Activated CD4-positive, alpha-beta memory T cell treated with anti-CD3 and anti-CD28 coated beads, Interleukin-2, amount 10 ng/mL, durations not matched to agents 7 days and 5 days (primary cell): Measurements from ENCODE around the gene F2R. TPM values are rescaled to one million over a fixed set of nuclear protein-coding genes. Genes with fewer than 3 reads are reported as not detected.

Experiments
- CTCF ChIA-PET: fragments of 350-600 bp; sonication (Branson Sonifier 250); formaldehyde crosslinking; loops from one replicate; lab custom pipeline; 2021; ENCODE audit warnings: antibody characterized with exemption, inconsistent platforms; lab: Charles Lee
- POLR2A ChIA-PET: fragments of 350-600 bp; sonication (Branson Sonifier 250); formaldehyde crosslinking; loops from one replicate; lab custom pipeline; 2021; ENCODE audit warnings: antibody characterized with exemption; lab: Charles Lee
- DNase-seq: peaks from one replicate; pipeline ENCODE4 v3.0.0-alpha.2; 2020
- H3K27ac Mint-ChIP-seq: one replicate; pipeline ENCODE4 v1.8.0; 2021; ENCODE audit warnings: mild to moderate bottlenecking, mixed read lengths
- H3K27me3 Mint-ChIP-seq: one replicate; pipeline ENCODE4 v1.8.0; 2021; ENCODE audit warnings: mixed read lengths
- H3K36me3 Mint-ChIP-seq: one replicate; pipeline ENCODE4 v1.8.0; 2021; ENCODE audit warnings: low read depth, mixed read lengths
- H3K4me1 Mint-ChIP-seq: one replicate; pipeline ENCODE4 v1.8.0; 2021; ENCODE audit warnings: mixed read lengths
- H3K4me3 Mint-ChIP-seq: one replicate; pipeline ENCODE4 v1.8.0; 2021; ENCODE audit warnings: mild to moderate bottlenecking, mixed read lengths
- H3K9me3 Mint-ChIP-seq: one replicate; pipeline ENCODE4 v1.8.0; 2021; ENCODE audit warnings: mixed read lengths
- total RNA-seq, 2 experiments: library from RNA; stranded (reverse); gene quantifications; one replicate each; pipeline ENCODE4 v1.2.3, GENCODE V29; 2021

F2R gene
- total RNA-seq, 2 experiments from 2014 or later, result 35.0 to 36.6 TPM

- no peak for DNase-seq
- Mint-ChIP-seq H3K27ac (peak overlapping the region; percentile 31), H3K9me3 (no peaks in the 10 kb centered on the region), H3K4me3 (no peak overlapping the region), H3K27me3 (no peaks in the 10 kb centered on the region), H3K36me3 (peaks cover 68% of the 10 kb centered on the region), H3K4me1 (peaks cover 28% of the 10 kb centered on the region)
- ChIA-PET POLR2A (interaction anchor here (1.0 kb wide), 1 partner anchor 18 kb away, joined by 3 read pairs; no protein-coding TSS in a partner anchor), CTCF (interaction anchor here (3.2 kb wide), 1 partner anchor 82 kb away, joined by 12 read pairs; no protein-coding TSS in a partner anchor)
Observed at GRCh38 chr5:76692651-76693050, 23.3 kb upstream of the F2R start.

GRCh38 chr5:76693141-76693540 lies 22.8 kb upstream of the F2R start:
- Mint-ChIP-seq H3K9me3 (no peaks in the 10 kb centered on the region), H3K4me3 (no peak overlapping the region), H3K4me1 (peaks cover 28% of the 10 kb centered on the region), H3K27ac (no peak overlapping the region), H3K27me3 (no peaks in the 10 kb centered on the region), H3K36me3 (peaks cover 68% of the 10 kb centered on the region)
- no peak for DNase-seq
- ChIA-PET CTCF (interaction anchor here (3.2 kb wide), 1 partner anchor 81 kb away, joined by 12 read pairs; no protein-coding TSS in a partner anchor), POLR2A (no interaction called here)

- Mint-ChIP-seq H3K36me3 (peaks cover 68% of the 10 kb centered on the region), H3K4me1 (peaks cover 32% of the 10 kb centered on the region), H3K27ac (no peak overlapping the region), H3K9me3 (no peaks in the 10 kb centered on the region), H3K27me3 (no peaks in the 10 kb centered on the region), H3K4me3 (no peak overlapping the region)
- CTCF ChIA-PET, result no interaction called here
- no peak for DNase-seq
- POLR2A ChIA-PET, result no interaction called here
Observed at GRCh38 chr5:76694317-76694716, 21.6 kb upstream of the F2R start.

GRCh38 chr5:76695346-76695745 lies 20.6 kb upstream of the F2R start:
- POLR2A ChIA-PET, result no interaction called here
- Mint-ChIP-seq H3K36me3 (peaks cover 63% of the 10 kb centered on the region), H3K9me3 (no peaks in the 10 kb centered on the region), H3K4me3 (no peak overlapping the region), H3K4me1 (peaks cover 33% of the 10 kb centered on the region), H3K27me3 (no peaks in the 10 kb centered on the region), H3K27ac (no peak overlapping the region)
- CTCF ChIA-PET, result no interaction called here
- DNase-seq, result no peak

GRCh38 chr5:76696251-76696650 lies 19.7 kb upstream of the F2R start:
- ChIA-PET CTCF (no interaction called here), POLR2A (no interaction called here)
- Mint-ChIP-seq H3K27me3 (no peaks in the 10 kb centered on the region), H3K9me3 (no peaks in the 10 kb centered on the region), H3K36me3 (peaks cover 66% of the 10 kb centered on the region), H3K4me3 (no peak overlapping the region), H3K27ac (no peak overlapping the region), H3K4me1 (peaks cover 30% of the 10 kb centered on the region)
- no peak for DNase-seq

- H3K36me3 Mint-ChIP-seq, result peaks cover 67% of the 10 kb centered on the region
- H3K27ac Mint-ChIP-seq, result no peak overlapping the region
- no peaks in the 10 kb centered on the region for H3K9me3 Mint-ChIP-seq
- no peak overlapping the region for H3K4me3 Mint-ChIP-seq
- DNase-seq, result no peak
- H3K4me1 Mint-ChIP-seq, result peaks cover 16% of the 10 kb centered on the region
- ChIA-PET CTCF (no interaction called here), POLR2A (interaction anchor here (1.2 kb wide), 1 partner anchor 14 kb away, joined by 3 read pairs; no protein-coding TSS in a partner anchor)
- no peaks in the 10 kb centered on the region for H3K27me3 Mint-ChIP-seq
Observed at GRCh38 chr5:76697670-76698069, 18.3 kb upstream of the F2R start.

GRCh38 chr5:76700571-76700970 lies 15.4 kb upstream of the F2R start:
- POLR2A ChIA-PET, result no interaction called here
- no peak overlapping the region for H3K27ac Mint-ChIP-seq

GRCh38 chr5:76701298-76701697 lies 14.6 kb upstream of the F2R start:
- H3K36me3 Mint-ChIP-seq, result peaks cover 64% of the 10 kb centered on the region
- DNase-seq, result no peak
- H3K27ac Mint-ChIP-seq, result no peak overlapping the region
- no peaks in the 10 kb centered on the region for H3K9me3 Mint-ChIP-seq
- H3K4me1 Mint-ChIP-seq, result peaks cover 16% of the 10 kb centered on the region
- H3K27me3 Mint-ChIP-seq, result no peaks in the 10 kb centered on the region
- ChIA-PET CTCF (no interaction called here), POLR2A (no interaction called here)
- no peak overlapping the region for H3K4me3 Mint-ChIP-seq

More at GRCh38 chr5:76700571-76700970, 15.4 kb upstream of the F2R start:
- Mint-ChIP-seq H3K9me3 (no peaks in the 10 kb centered on the region), H3K27me3 (no peaks in the 10 kb centered on the region), H3K4me1 (peaks cover 15% of the 10 kb centered on the region), H3K4me3 (no peak overlapping the region), H3K36me3 (peaks cover 65% of the 10 kb centered on the region)
- CTCF ChIA-PET, result interaction anchor here (0.6 to 1.0 kb wide), 2 partner anchors 74 to 76 kb away, joined by 3 to 4 read pairs; no protein-coding TSS in a partner anchor
- no peak for DNase-seq

- Mint-ChIP-seq H3K9me3 (no peaks in the 10 kb centered on the region), H3K27me3 (no peaks in the 10 kb centered on the region), H3K36me3 (peaks cover 61% of the 10 kb centered on the region), H3K4me1 (peaks cover 16% of the 10 kb centered on the region), H3K27ac (no peak overlapping the region), H3K4me3 (no peak overlapping the region)
- POLR2A ChIA-PET, result interaction anchor here (1.4 kb wide), 1 partner anchor 13 kb away, joined by 4 read pairs; no protein-coding TSS in a partner anchor
- CTCF ChIA-PET, result interaction anchor here (2.7 kb wide), 1 partner anchor 71 kb away, joined by 20 read pairs; no protein-coding TSS in a partner anchor
- no peak for DNase-seq
Observed at GRCh38 chr5:76703707-76704106, 12.2 kb upstream of the F2R start.

- DNase-seq, result no peak
- Mint-ChIP-seq H3K9me3 (no peaks in the 10 kb centered on the region), H3K36me3 (peaks cover 62% of the 10 kb centered on the region), H3K4me3 (no peak overlapping the region), H3K27me3 (no peaks in the 10 kb centered on the region), H3K27ac (no peak overlapping the region), H3K4me1 (peaks cover 14% of the 10 kb centered on the region)
- CTCF ChIA-PET, result interaction anchor here (2.7 kb wide), 1 partner anchor 71 kb away, joined by 20 read pairs; no protein-coding TSS in a partner anchor
- POLR2A ChIA-PET, result interaction anchor here (0.6 to 1.4 kb wide), 2 partner anchors 13 to 76 kb away, joined by 3 to 4 read pairs; no protein-coding TSS in a partner anchor
Observed at GRCh38 chr5:76704131-76704663, 11.7 kb upstream of the F2R start.

GRCh38 chr5:76705574-76705973 lies 10.4 kb upstream of the F2R start:
- POLR2A ChIA-PET, result interaction anchor here (1.1 kb wide), 1 partner anchor 34 kb away, joined by 4 read pairs; no protein-coding TSS in a partner anchor
- H3K27me3 Mint-ChIP-seq, result no peaks in the 10 kb centered on the region
- H3K27ac Mint-ChIP-seq, result no peak overlapping the region
- H3K4me1 Mint-ChIP-seq, result peaks cover 22% of the 10 kb centered on the region
- no peaks in the 10 kb centered on the region for H3K9me3 Mint-ChIP-seq
- peaks cover 62% of the 10 kb centered on the region for H3K36me3 Mint-ChIP-seq
- no peak overlapping the region for H3K4me3 Mint-ChIP-seq
- CTCF ChIA-PET, result interaction anchor here (0.8 to 2.7 kb wide), 2 partner anchors 31 to 69 kb away, joined by 3 to 20 read pairs; no protein-coding TSS in a partner anchor
- no peak for DNase-seq

- Mint-ChIP-seq H3K27ac (no peak overlapping the region), H3K4me3 (no peak overlapping the region), H3K27me3 (no peaks in the 10 kb centered on the region), H3K4me1 (peaks cover 48% of the 10 kb centered on the region), H3K36me3 (peaks cover 40% of the 10 kb centered on the region), H3K9me3 (no peaks in the 10 kb centered on the region)
- ChIA-PET POLR2A (interaction anchor here (0.9 to 1.9 kb wide), 2 partner anchors 23 to 30 kb away, joined by 3 to 5 read pairs; no protein-coding TSS in a partner anchor), CTCF (interaction anchor here (3.8 kb wide), 1 partner anchor 65 kb away, joined by 14 read pairs; no protein-coding TSS in a partner anchor)
- no peak for DNase-seq
Observed at GRCh38 chr5:76709762-76710161, 6.2 kb upstream of the F2R start.

GRCh38 chr5:76710991-76711390 lies 4.9 kb upstream of the F2R start:
- ChIA-PET POLR2A (interaction anchor here (0.6 to 2.4 kb wide), 5 partner anchors 19 to 128 kb away, joined by 3 to 11 read pairs (median 3); no protein-coding TSS in a partner anchor), CTCF (interaction anchor here (1.0 to 3.8 kb wide), 2 partner anchors 26 to 64 kb away, joined by 3 to 14 read pairs; no protein-coding TSS in a partner anchor)
- Mint-ChIP-seq H3K27ac (peak overlapping the region; percentile 80), H3K4me3 (peak overlapping the region; percentile 19), H3K9me3 (no peaks in the 10 kb centered on the region), H3K27me3 (no peaks in the 10 kb centered on the region), H3K36me3 (peaks cover 28% of the 10 kb centered on the region), H3K4me1 (peaks cover 50% of the 10 kb centered on the region)
- no peak for DNase-seq
